Nephron progenitor cell (in vitro differentiated cells): ENCODE results near the gene RHOV.

Experiments
- DNase-seq: peaks from one replicate; pipeline ENCODE4 v3.0.0; 2021
- H3K27ac Mint-ChIP-seq: 2 replicates; pipeline ENCODE4 v1.8.0; 2021; ENCODE audit warnings: mild to moderate bottlenecking, moderate library complexity, mixed read lengths
- H3K27me3 Mint-ChIP-seq: 2 replicates; pipeline ENCODE4 v1.8.0; 2021; ENCODE audit warnings: mild to moderate bottlenecking, low read depth, mixed read lengths; ENCODE audit not compliant: poor library complexity
- H3K36me3 Mint-ChIP-seq: 2 replicates; pipeline ENCODE4 v1.8.0; 2021; ENCODE audit warnings: low read depth, mixed read lengths
- H3K4me1 Mint-ChIP-seq: 2 replicates; pipeline ENCODE4 v1.8.0; 2021; ENCODE audit warnings: mixed read lengths
- H3K4me3 Mint-ChIP-seq: 2 replicates; pipeline ENCODE4 v1.8.0; 2021; ENCODE audit warnings: mild to moderate bottlenecking, moderate library complexity, mixed read lengths
- H3K9me3 Mint-ChIP-seq: 2 replicates; pipeline ENCODE4 v1.8.0; 2021; ENCODE audit warnings: mild to moderate bottlenecking, moderate library complexity, mixed read lengths
- CTCF ChIP-seq: fragments of 200-600 bp; sonication (generic); IDR thresholded peaks from 2 replicates; pipeline ENCODE4 v1.5.0; 2021; ENCODE audit warnings: antibody characterized with exemption

The RHOV gene

GRCh38 chr15:40881351-40881750, 7.3 kb upstream of the RHOV start:
- peaks cover 7% of the 10 kb centered on the region for H3K9me3 Mint-ChIP-seq
- no peak for TF ChIP-seq CTCF
- no peak overlapping the region for H3K27ac Mint-ChIP-seq
- H3K27me3 Mint-ChIP-seq = no peaks in the 10 kb centered on the region
- no peak overlapping the region for H3K4me3 Mint-ChIP-seq
- no peaks in the 10 kb centered on the region for H3K4me1 Mint-ChIP-seq
- no peaks in the 10 kb centered on the region for H3K36me3 Mint-ChIP-seq
- DNase-seq = no peak

DNA sequence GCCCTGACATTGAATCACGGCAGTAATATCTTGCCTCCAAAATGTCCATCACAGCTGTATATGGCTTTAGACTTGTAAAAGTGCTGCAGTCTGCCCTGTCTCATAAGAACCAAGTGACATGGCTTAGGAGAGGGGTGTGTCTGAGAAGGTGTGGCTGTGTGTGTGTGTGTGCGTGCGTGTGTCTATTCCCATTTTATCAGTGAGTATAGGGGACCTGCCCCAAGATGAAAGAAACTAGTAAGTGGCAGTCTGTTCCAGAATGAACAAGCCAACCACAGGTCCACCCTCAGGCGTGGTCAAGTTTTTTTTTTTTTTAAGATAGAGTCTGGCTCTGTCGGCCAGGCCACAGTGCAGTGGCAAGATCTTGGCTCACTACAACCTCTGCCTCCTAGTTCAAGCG, 5.6 kb upstream of the RHOV start:
- TF ChIP-seq CTCF = no peak
- Mint-ChIP-seq H3K27ac (no peak overlapping the region), H3K36me3 (no peaks in the 10 kb centered on the region), H3K4me1 (no peaks in the 10 kb centered on the region), H3K27me3 (peaks cover 7% of the 10 kb centered on the region), H3K9me3 (peaks cover 7% of the 10 kb centered on the region), H3K4me3 (no peak overlapping the region)
- no peak for DNase-seq

- H3K4me3 Mint-ChIP-seq = no peak overlapping the region
- no peak for DNase-seq
These were observed 4.8 kb upstream of the RHOV start for GRCh38 chr15:40878785-40879184.

GRCh38 chr15:40877694-40878093, 3.7 kb upstream of the RHOV start:
- H3K4me3 Mint-ChIP-seq = no peak overlapping the region
- peaks cover 6% of the 10 kb centered on the region for H3K4me1 Mint-ChIP-seq
- TF ChIP-seq CTCF = no peak
- no peaks in the 10 kb centered on the region for H3K36me3 Mint-ChIP-seq
- H3K9me3 Mint-ChIP-seq = peaks cover 4% of the 10 kb centered on the region
- no peak for DNase-seq
- H3K27ac Mint-ChIP-seq = no peak overlapping the region
- H3K27me3 Mint-ChIP-seq = peaks cover 12% of the 10 kb centered on the region

More at GRCh38 chr15:40878785-40879184, 4.8 kb upstream of the RHOV start:
- H3K27ac Mint-ChIP-seq = no peak overlapping the region
- peaks cover 7% of the 10 kb centered on the region for H3K9me3 Mint-ChIP-seq
- no peak for TF ChIP-seq CTCF
- no peaks in the 10 kb centered on the region for H3K36me3 Mint-ChIP-seq
- H3K27me3 Mint-ChIP-seq = peaks cover 7% of the 10 kb centered on the region
- H3K4me1 Mint-ChIP-seq = peaks cover 6% of the 10 kb centered on the region

DNA sequence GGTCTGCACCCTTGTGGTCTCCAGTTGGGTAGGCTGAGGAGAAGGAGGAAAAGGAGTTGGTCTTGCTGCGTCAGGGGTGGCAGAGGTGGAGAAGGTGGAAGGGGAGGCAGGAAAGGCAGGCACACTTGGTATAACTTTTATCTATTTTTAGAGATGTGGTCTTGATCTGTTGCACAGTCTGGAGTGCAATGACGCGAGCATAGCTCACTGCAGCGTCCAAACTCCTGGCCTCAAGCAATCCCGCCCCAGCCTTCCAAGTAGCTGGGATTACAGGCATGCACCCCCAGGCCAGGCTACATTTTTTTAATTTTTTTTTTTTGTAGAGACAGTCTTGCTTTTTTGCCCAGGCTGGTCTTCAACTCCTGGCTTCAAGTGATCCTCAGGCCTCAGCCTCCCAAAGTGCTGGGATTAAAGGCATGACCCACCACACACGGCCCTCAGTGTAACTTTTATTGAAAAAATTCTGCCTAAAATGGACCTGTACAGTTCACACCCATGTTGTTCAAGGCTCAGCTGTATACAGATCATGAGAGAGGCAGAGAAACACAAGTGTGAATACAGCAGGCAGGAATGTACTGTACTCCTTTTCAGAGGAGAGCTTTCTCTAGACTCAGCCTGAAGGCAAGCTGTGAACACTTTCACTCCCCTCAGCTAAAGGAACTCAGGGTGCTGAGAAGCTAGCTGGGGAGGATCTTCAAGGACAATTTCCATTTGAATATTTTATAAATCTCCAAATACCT, 2.1 kb upstream of the RHOV start:
- Mint-ChIP-seq H3K9me3 (no peaks in the 10 kb centered on the region), H3K36me3 (no peaks in the 10 kb centered on the region), H3K4me1 (peaks cover 15% of the 10 kb centered on the region), H3K27ac (no peak overlapping the region), H3K4me3 (no peak overlapping the region), H3K27me3 (peaks cover 16% of the 10 kb centered on the region)
- TF ChIP-seq CTCF = no peak
- no peak for DNase-seq
